Measurements from ENCODE around the gene DNTT. TPM values are rescaled to one million over a fixed set of nuclear protein-coding genes. Genes with fewer than 3 reads are reported as not detected.

The DNTT gene
- total and polyA plus RNA-seq, 2 of the 13 experiments (the other 11 are each of a cell fraction or from before 2014, with no cell fraction given): not detected

- no peak for TF ChIP-seq MAZ (IDR thresholded peaks at IDR 0.05; ENCODE audit: borderline replicate concordance, low read depth, low read length)
- TF ChIP-seq MAZ (CRISPR knock-in tag; IDR thresholded peaks at IDR 0.05; ENCODE audit: low read depth): peak; percentile 26; the same call in 1 of the 2 replicates
- TF ChIP-seq MTA3 (CRISPR knock-in tag; IDR thresholded peaks at IDR 0.05): no peak
- TF ChIP-seq PAXIP1 (CRISPR knock-in tag; conservative IDR thresholded peaks at IDR 0.05): no peak
- no peak for TF ChIP-seq ZNF841 (CRISPR knock-in tag; IDR thresholded peaks at IDR 0.05; ENCODE audit: borderline replicate concordance)
- no peak for TF ChIP-seq NFYC (CRISPR knock-in tag; IDR thresholded peaks at IDR 0.05)
- TF ChIP-seq ARHGAP35 (CRISPR knock-in tag; IDR thresholded peaks at IDR 0.05; ENCODE audit: borderline replicate concordance): no peak
- no peak for TF ChIP-seq YY1 (IDR thresholded peaks at IDR 0.05; ENCODE audit: insufficient read depth, insufficient replicate concordance, low read depth, low read length)
- peak; percentile 56; the same call in 1 of the 2 replicates for TF ChIP-seq ZNF274 (CRISPR knock-in tag; IDR thresholded peaks at IDR 0.05)
- no peak for TF ChIP-seq ZKSCAN1 (IDR thresholded peaks at IDR 0.05; ENCODE audit: low read length)
- no peak for TF ChIP-seq GABPA (IDR thresholded peaks at IDR 0.05; ENCODE audit: low read depth, low read length)
- no peak for TF ChIP-seq GABPA (CRISPR knock-in tag; IDR thresholded peaks at IDR 0.05; ENCODE audit: low read depth)
- no peak for TF ChIP-seq HBP1 (CRISPR knock-in tag; IDR thresholded peaks at IDR 0.05; ENCODE audit: low read depth)
- TF ChIP-seq HNRNPLL (IDR thresholded peaks at IDR 0.05; ENCODE audit: low read depth, low read length, poor library complexity, severe bottlenecking): peak; percentile 39
- no peak for TF ChIP-seq HCFC1 (IDR thresholded peaks at IDR 0.05; ENCODE audit: low read depth, low read length)
- TF ChIP-seq MED8 (CRISPR knock-in tag; IDR thresholded peaks at IDR 0.05; ENCODE audit: insufficient replicate concordance): no peak
- no peak for TF ChIP-seq PITX1 (CRISPR knock-in tag; IDR thresholded peaks at IDR 0.05)
- TF ChIP-seq FLYWCH1 (CRISPR knock-in tag; IDR thresholded peaks at IDR 0.05): no peak
- no peak for TF ChIP-seq ZEB1 (IDR thresholded peaks at IDR 0.05; ENCODE audit: insufficient replicate concordance, low read depth)
- TF ChIP-seq MYC (CRISPR knock-in tag; IDR thresholded peaks at IDR 0.05; ENCODE audit: borderline replicate concordance): peak; percentile 45; the same call in 1 of the 2 replicates
- no peak for TF ChIP-seq AFF4 (CRISPR knock-in tag; IDR thresholded peaks at IDR 0.05)
- TF ChIP-seq SETDB1 (CRISPR knock-in tag; IDR thresholded peaks at IDR 0.05; ENCODE audit: borderline replicate concordance): no peak
Observed at GRCh38 chr10:96374985-96375830, 71.0 kb downstream of the DNTT start (continued).
